HG03196 (cell line): Measurements from ENCODE around the gene CNGA2.
"Not testable (repeated sequence)": the region's sequence is repeated elsewhere in the genome, so short reads cannot be mapped to it uniquely, and the experiment has no call there.

ENCODE experiments used
- ATAC-seq: cut with Tn5 transposase; IDR thresholded peaks from one replicate; pipeline ENCODE4 v1.9.1; 2021; ENCODE audit not compliant: unreplicated experiment

CNGA2 gene

GRCh38 chrX:151734446-151734845 is at the start of gene CNGA2:
TSS of gene CNGA2 (plus strand) at chrX:151734746. CDS start at chrX:151738484, 3,738 bp downstream.
- ATAC-seq, result no peak

- no peak for ATAC-seq
These were observed 46.9 kb upstream of the CNGA2 start for GRCh38 chrX:151687635-151688034.

- ATAC-seq, result no peak
These were observed 45.9 kb upstream of the CNGA2 start for GRCh38 chrX:151688695-151689094.

GRCh38 chrX:151692825-151693224 is 41.7 kb upstream of the CNGA2 start:
- no peak for ATAC-seq

GRCh38 chrX:151694121-151694520 is 40.4 kb upstream of the CNGA2 start:
- no peak for ATAC-seq

DNA sequence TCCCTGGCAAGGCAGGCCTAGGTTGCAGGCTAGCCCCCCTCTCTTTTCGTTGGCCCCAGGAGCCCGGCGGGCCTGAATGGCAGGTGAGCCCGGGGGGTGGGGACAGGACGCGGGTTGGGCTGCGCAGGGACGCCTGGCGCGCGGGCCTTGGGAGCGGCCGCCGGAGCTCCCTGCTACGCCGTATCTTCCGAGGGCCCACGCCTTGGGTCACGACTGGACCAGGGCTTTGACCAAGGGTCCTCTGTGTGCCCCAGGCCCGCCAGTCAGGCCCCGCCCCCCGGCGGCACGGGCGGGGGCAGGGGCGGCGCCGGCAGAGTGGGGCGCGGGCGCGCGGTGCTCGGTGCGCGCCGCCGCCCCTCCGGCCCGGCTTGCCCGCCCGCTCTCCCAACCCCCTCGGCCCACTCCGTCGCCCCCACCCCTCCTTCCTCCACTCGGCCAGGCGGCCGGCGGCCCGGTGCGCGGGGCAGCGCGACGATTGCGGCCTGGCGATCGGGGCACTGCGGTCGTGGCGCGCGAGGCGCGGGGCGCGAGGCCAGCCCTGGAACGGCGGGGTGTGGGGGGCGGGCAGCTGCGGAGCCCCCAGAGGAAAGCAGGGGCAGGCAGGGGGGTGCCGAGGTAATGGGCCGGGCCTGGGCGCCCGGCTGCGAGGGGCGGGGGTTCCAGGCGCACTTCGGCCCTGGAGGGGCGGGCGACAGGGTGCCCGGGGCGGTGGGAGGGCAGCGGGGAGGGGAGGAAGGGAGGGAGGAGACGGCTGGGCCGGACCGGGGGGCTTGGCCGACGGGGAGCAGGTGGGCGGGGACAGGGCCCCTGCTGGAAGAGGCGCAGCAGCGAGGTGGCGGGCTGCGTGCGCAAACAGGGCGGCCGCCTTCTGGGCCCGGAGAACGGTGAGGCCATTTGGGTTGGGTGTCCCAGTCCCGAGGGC is 39.6 kb upstream of the CNGA2 start, which contains the start of gene PRRG3:
TSS of gene PRRG3 (plus strand) at position 798 of the 922 bp plus-strand sequence. CDS start 3,357 bp downstream, outside the sequence.
- no peak for ATAC-seq

- ATAC-seq, result no peak
These were observed 38.8 kb upstream of the CNGA2 start for GRCh38 chrX:151695583-151696340.

- not testable (repeated sequence) for ATAC-seq
These were observed 37.5 kb upstream of the CNGA2 start for GRCh38 chrX:151697082-151697481.

DNA sequence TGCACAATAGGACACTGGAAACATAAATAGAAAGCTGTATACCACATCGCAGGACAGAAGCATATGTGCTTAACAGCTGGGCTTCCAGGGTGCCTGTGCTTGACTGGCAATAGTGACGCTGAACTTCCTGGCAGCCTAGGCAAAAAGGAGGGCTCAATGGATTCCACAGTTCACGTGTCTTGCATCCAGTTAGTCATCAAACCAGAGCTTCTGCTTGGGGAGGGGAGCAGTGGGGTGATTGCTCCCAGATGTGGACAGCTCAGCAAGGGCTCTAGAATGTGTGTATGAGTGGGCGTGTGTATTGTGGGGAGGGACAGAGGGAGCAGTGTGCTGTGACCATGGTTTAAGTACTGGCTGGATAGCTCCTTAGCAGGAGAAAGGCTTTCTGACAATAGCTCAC is 37.0 kb upstream of the CNGA2 start:
- ATAC-seq, result no peak

GRCh38 chrX:151698485-151698884 is 36.1 kb upstream of the CNGA2 start:
- ATAC-seq, result no peak

DNA sequence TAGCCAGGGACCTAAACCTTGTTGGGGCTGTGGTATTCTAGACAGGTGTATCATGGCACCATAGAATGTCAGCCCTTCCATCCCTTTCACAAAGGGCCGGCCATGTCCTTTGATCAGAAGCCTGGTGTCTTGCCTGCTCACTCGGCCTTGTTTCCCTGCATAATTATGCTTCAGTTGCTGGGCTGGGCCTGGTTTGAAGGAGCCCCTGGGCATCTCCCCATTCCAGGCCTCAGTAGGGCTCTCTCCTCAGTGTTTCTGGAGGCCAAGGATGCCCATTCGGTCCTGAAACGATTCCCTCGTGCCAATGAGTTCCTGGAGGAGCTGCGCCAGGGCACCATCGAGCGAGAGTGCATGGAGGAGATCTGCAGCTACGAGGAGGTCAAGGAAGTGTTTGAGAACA is 34.8 kb upstream of the CNGA2 start:
- no peak for ATAC-seq

- ATAC-seq, result no peak
These were observed 34.0 kb upstream of the CNGA2 start for GRCh38 chrX:151700581-151700980.

GRCh38 chrX:151701071-151701470 is 33.5 kb upstream of the CNGA2 start:
- no peak for ATAC-seq

DNA sequence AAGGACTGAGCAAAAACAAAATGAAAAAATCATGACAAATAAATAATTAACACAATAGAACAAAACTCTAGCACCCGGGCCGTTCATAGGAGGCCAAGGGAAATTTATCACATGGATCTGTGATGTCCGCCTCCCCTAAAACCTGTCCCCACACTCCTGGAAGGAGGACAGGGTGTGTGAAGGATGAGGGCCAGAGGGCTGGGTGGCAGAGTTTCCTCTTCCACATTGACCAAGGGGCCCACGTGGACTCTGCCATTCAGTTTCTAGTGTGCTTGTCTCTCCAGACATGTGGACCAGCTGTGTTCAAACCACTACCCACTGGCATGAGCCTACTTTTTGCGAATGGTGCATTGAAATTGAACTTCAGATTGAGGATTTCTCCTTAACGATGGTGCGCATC is 33.0 kb upstream of the CNGA2 start:
- ATAC-seq, result no peak

- ATAC-seq, result no peak
These were observed 32.4 kb upstream of the CNGA2 start for GRCh38 chrX:151702026-151702714.

GRCh38 chrX:151702741-151703340 is 31.7 kb upstream of the CNGA2 start:
- ATAC-seq, result no peak

GRCh38 chrX:151703487-151703886 is 31.1 kb upstream of the CNGA2 start:
- no peak for ATAC-seq

GRCh38 chrX:151704041-151704663 is 30.4 kb upstream of the CNGA2 start:
- no peak for ATAC-seq

DNA sequence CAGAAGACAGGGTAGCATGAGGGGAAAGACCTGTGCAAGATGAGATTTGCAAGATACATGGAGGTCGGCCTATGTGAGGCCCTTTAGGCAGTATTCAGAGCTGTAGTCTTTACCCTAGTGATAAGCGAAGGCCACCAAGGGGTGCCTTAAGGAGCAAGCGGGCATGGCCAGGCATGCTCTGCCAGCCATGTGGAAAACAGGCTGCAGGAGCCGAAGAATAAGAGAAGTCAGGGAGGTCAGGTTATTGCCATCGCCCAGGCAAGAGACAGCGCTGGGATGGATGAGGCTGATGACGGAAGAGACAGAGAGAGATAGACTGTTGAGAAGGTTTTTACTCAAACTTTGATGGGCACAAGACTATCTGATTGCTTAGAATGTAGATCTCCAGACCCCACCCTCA is 25.7 kb upstream of the CNGA2 start:
- no peak for ATAC-seq

DNA sequence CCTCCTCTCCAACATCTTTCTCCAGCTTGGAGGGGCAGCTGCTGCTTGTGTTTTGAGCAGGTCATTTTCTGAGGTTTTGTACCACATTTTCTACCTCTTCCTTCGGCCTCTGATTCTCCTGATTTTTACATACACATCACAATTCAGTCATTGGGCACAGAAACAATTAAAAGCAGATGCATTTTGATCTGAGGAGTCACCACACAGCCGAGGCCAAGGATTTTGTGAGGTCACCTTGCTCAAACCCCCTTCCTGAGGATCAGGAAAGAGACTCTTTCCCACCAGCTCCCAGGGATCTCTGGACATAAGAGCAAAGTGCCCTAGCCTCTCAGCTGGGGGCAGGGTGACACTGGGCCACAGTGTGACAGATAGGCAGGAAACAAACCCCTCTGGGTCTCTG is 24.1 kb upstream of the CNGA2 start:
- no peak for ATAC-seq
